Nephron progenitor cell (in vitro differentiated cells): Measurements from ENCODE around the gene TFB2M.
A peak's percentile ranks its signal among the peaks of the same experiment; 100 is the strongest.

ENCODE experiments used
- DNase-seq: peaks from one replicate; pipeline ENCODE4 v3.0.0; 2021
- H3K27ac Mint-ChIP-seq: 2 replicates; pipeline ENCODE4 v1.8.0; 2021; ENCODE audit warnings: mild to moderate bottlenecking, moderate library complexity, mixed read lengths
- H3K27me3 Mint-ChIP-seq: 2 replicates; pipeline ENCODE4 v1.8.0; 2021; ENCODE audit warnings: mild to moderate bottlenecking, low read depth, mixed read lengths; ENCODE audit not compliant: poor library complexity
- H3K36me3 Mint-ChIP-seq: 2 replicates; pipeline ENCODE4 v1.8.0; 2021; ENCODE audit warnings: low read depth, mixed read lengths
- H3K4me1 Mint-ChIP-seq: 2 replicates; pipeline ENCODE4 v1.8.0; 2021; ENCODE audit warnings: mixed read lengths
- H3K4me3 Mint-ChIP-seq: 2 replicates; pipeline ENCODE4 v1.8.0; 2021; ENCODE audit warnings: mild to moderate bottlenecking, moderate library complexity, mixed read lengths
- H3K9me3 Mint-ChIP-seq: 2 replicates; pipeline ENCODE4 v1.8.0; 2021; ENCODE audit warnings: mild to moderate bottlenecking, moderate library complexity, mixed read lengths
- CTCF ChIP-seq: fragments of 200-600 bp; sonication (generic); IDR thresholded peaks from 2 replicates; pipeline ENCODE4 v1.5.0; 2021; ENCODE audit warnings: antibody characterized with exemption

TFB2M gene

GRCh38 chr1:246492611-246493245, 73.3 kb downstream of the TFB2M start:
- Mint-ChIP-seq H3K4me1 (peaks cover 11% of the 10 kb centered on the region), H3K27ac (no peak overlapping the region), H3K27me3 (peaks cover 2% of the 10 kb centered on the region), H3K9me3 (no peaks in the 10 kb centered on the region), H3K4me3 (no peak overlapping the region), H3K36me3 (peaks cover 4% of the 10 kb centered on the region)
- DNase-seq: peak; percentile 73
- TF ChIP-seq CTCF: peak; percentile 80

- Mint-ChIP-seq H3K4me1 (peaks cover 11% of the 10 kb centered on the region), H3K4me3 (no peak overlapping the region), H3K27me3 (peaks cover 2% of the 10 kb centered on the region), H3K27ac (no peak overlapping the region), H3K36me3 (peaks cover 4% of the 10 kb centered on the region), H3K9me3 (no peaks in the 10 kb centered on the region)
- DNase-seq: no peak
- TF ChIP-seq CTCF: no peak
These were observed 74.5 kb downstream of the TFB2M start for GRCh38 chr1:246491551-246492053.
